ENCODE data around the gene CIT. TPM values are rescaled to one million over a fixed set of nuclear protein-coding genes. Genes with fewer than 3 reads are reported as not detected.
A peak's percentile ranks its signal among the peaks of the same experiment; 100 is the strongest.

Gene CIT
- polyA plus RNA-seq, 3 donors, result 0.03 TPM; not detected in 2

DNA sequence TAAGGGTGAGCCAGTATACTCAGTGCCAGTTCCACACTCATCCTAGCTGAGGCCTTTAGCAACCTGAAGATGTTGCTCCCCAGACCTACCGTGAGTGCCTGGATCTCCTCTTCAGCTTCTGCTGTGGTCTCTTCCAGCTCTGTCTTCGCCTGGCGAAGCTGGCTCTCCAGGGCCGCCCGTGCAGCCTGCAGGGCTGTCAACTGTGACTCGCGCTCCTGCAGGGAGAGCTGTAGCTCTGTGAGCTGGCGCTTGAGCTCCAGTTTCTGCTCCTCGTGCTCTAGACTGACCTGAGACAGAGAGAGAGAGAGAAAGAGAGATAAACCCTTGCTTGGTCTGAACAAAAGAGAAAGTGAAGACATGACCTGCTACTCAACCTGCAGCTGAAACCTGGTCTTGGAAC is 125.2 kb downstream of the CIT start:
- peaks cover 70 to 92% of the 10 kb centered on the region in 2 donors for H3K36me3 Mint-ChIP-seq
- Histone ChIP-seq H3K27me3 (ENCODE audit: control insufficient read depth in 2 of 2, insufficient read depth in 2 of 2, low read length in 2 of 2) (no peaks in the 10 kb centered on the region), H3K4me1 (ENCODE audit: control insufficient read depth in 1 of 2, insufficient read depth in 2 of 2, low read length in 2 of 2) (no peaks in the 10 kb centered on the region), H3K27ac (ENCODE audit: low read depth in 1 of 2, low read length in 2 of 2) (no peak overlapping the region), H3K9me3 (replicated peaks in 1 of 2; ENCODE audit: control insufficient read depth in 1 of 2, insufficient read depth in 1 of 2, low read length in 2 of 2) (no peaks in the 10 kb centered on the region), H3K4me3 (replicated peaks in 1 of 3; ENCODE audit: low read depth in 2 of 3, low read length in 3 of 3) (no peak overlapping the region), H3K9ac (ENCODE audit: insufficient read depth, low read length, poor library complexity, severe bottlenecking) (no peak overlapping the region), H3K79me2 (ENCODE audit: insufficient read depth, low read length) (no peaks in the 10 kb centered on the region), H3K36me3 (replicated peaks in 1 of 2; ENCODE audit: control insufficient read depth in 1 of 2, insufficient read depth in 2 of 2, low read length in 2 of 2) (peaks cover 65 to 89% of the 10 kb centered on the region in 2 donors), H4K20me1 (ENCODE audit: insufficient read depth, low read length) (no peaks in the 10 kb centered on the region), H3K4me2 (replicated peaks; ENCODE audit: extremely low read depth, low read length, poor library complexity, severe bottlenecking) (no peak overlapping the region), H2AFZ (ENCODE audit: insufficient read depth, low read depth, low read length, poor library complexity, severe bottlenecking) (no peak overlapping the region)
- TF ChIP-seq, protein P1, sequence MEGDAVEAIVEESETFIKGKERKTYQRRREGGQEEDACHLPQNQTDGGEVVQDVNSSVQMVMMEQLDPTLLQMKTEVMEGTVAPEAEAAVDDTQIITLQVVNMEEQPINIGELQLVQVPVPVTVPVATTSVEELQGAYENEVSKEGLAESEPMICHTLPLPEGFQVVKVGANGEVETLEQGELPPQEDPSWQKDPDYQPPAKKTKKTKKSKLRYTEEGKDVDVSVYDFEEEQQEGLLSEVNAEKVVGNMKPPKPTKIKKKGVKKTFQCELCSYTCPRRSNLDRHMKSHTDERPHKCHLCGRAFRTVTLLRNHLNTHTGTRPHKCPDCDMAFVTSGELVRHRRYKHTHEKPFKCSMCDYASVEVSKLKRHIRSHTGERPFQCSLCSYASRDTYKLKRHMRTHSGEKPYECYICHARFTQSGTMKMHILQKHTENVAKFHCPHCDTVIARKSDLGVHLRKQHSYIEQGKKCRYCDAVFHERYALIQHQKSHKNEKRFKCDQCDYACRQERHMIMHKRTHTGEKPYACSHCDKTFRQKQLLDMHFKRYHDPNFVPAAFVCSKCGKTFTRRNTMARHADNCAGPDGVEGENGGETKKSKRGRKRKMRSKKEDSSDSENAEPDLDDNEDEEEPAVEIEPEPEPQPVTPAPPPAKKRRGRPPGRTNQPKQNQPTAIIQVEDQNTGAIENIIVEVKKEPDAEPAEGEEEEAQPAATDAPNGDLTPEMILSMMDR (IDR thresholded peaks at IDR 0.05), result no peak
- no peaks in the 10 kb centered on the region for H3K4me1 Mint-ChIP-seq
- DNase-seq, result no peak
- H3K27ac Mint-ChIP-seq, result peak overlapping the region in 1 of 7 donors; percentile 6
- intact Hi-C loops (cut with micrococcal nuclease), result no loop called here
- 100% methylated on average over 9 of the region's 9 CpGs for WGBS (ENCODE audit: insufficient coverage)
- peaks cover 0 to 5% (median 2%) of the 10 kb centered on the region in 7 donors for H3K9me3 Mint-ChIP-seq
- H3K4me3 Mint-ChIP-seq, result no peak overlapping the region
- no peaks in the 10 kb centered on the region for H3K27me3 Mint-ChIP-seq (ENCODE audit: low read depth in 3 of 3)

GRCh38 chr12:119749666-119750065 is 127.5 kb downstream of the CIT start:
- no peak overlapping the region for H3K4me3 Mint-ChIP-seq
- Histone ChIP-seq H3K79me2 (ENCODE audit: insufficient read depth, low read length) (no peaks in the 10 kb centered on the region), H3K4me2 (replicated peaks; ENCODE audit: extremely low read depth, low read length, poor library complexity, severe bottlenecking) (no peak overlapping the region), H3K27me3 (ENCODE audit: control insufficient read depth in 2 of 2, insufficient read depth in 2 of 2, low read length in 2 of 2) (no peaks in the 10 kb centered on the region), H3K4me3 (replicated peaks in 1 of 3; ENCODE audit: low read depth in 2 of 3, low read length in 3 of 3) (no peak overlapping the region), H3K4me1 (ENCODE audit: control insufficient read depth in 1 of 2, insufficient read depth in 2 of 2, low read length in 2 of 2) (no peaks in the 10 kb centered on the region), H4K20me1 (ENCODE audit: insufficient read depth, low read length) (no peaks in the 10 kb centered on the region), H3K27ac (ENCODE audit: low read depth in 1 of 2, low read length in 2 of 2) (no peak overlapping the region), H2AFZ (ENCODE audit: insufficient read depth, low read depth, low read length, poor library complexity, severe bottlenecking) (no peak overlapping the region), H3K9ac (ENCODE audit: insufficient read depth, low read length, poor library complexity, severe bottlenecking) (no peak overlapping the region), H3K9me3 (replicated peaks in 1 of 2; ENCODE audit: control insufficient read depth in 1 of 2, insufficient read depth in 1 of 2, low read length in 2 of 2) (peaks cover 0 to 14% of the 10 kb centered on the region in 2 donors), H3K36me3 (replicated peaks in 1 of 2; ENCODE audit: control insufficient read depth in 1 of 2, insufficient read depth in 2 of 2, low read length in 2 of 2) (peaks cover 46 to 91% of the 10 kb centered on the region in 2 donors)
- intact Hi-C loops (cut with micrococcal nuclease), result no loop called here
- peak overlapping the region in 1 of 7 donors; percentile 33 for H3K27ac Mint-ChIP-seq
- H3K27me3 Mint-ChIP-seq (ENCODE audit: low read depth in 3 of 3), result no peaks in the 10 kb centered on the region
- H3K36me3 Mint-ChIP-seq, result peaks cover 70 to 91% of the 10 kb centered on the region in 2 donors
- peaks cover 5 to 16% (median 13%) of the 10 kb centered on the region in 7 donors for H3K9me3 Mint-ChIP-seq
- WGBS (ENCODE audit: insufficient coverage), result 93% methylated on average over 3 of the region's 4 CpGs
- H3K4me1 Mint-ChIP-seq, result no peaks in the 10 kb centered on the region
- DNase-seq, result no peak
- TF ChIP-seq, protein P1 (IDR thresholded peaks at IDR 0.05), result no peak
